Measurements from ENCODE around the gene PPIP5K2.

Gene PPIP5K2

DNA sequence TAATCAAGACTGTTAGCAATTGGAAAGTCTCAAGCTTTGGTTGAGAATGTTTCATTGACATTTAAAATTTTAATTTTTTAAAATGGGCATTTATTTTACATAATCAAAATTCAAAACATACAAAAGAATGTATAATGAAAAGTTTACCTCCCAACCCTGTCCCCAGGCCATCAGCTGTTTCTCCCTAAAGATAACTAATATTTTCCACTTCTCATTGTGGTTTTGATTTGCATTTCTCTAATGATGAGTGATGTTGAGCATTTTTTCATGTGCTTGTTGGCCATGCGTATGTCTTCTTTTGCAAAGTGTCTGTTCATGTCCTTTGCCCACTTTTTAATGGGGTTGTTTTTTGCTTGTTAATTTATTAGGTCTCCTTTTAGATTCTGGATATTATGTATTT, 127.0 kb downstream of the PPIP5K2 start:
- DNase-seq (ENCODE audit: low read depth): no peak

- no peak for DNase-seq (ENCODE audit: low read depth)
These were observed 129.0 kb downstream of the PPIP5K2 start for GRCh38 chr5:103249068-103249467.

DNA sequence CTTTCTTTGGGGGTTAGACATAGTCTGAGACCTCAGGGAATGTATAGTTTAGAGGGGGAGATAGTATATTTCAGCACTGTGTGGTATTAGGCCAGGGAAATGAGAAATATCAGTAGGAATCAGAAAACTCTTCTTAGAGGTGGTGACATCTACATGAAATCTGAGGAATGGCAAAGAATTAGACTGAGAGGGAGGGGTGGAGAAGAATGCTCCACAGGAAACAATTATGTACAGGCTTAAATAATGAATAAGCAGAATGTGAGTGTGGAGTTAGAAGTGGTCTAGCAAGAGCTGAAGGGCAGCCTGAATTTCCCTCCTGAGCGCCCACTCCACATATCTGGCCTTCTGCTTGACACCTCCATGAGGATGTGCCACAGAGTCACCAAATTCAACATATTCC, 134.8 kb downstream of the PPIP5K2 start:
- no peak for DNase-seq (ENCODE audit: low read depth)

- no peak for DNase-seq (ENCODE audit: low read depth)
These were observed 135.6 kb downstream of the PPIP5K2 start for GRCh38 chr5:103255691-103256090.

DNA sequence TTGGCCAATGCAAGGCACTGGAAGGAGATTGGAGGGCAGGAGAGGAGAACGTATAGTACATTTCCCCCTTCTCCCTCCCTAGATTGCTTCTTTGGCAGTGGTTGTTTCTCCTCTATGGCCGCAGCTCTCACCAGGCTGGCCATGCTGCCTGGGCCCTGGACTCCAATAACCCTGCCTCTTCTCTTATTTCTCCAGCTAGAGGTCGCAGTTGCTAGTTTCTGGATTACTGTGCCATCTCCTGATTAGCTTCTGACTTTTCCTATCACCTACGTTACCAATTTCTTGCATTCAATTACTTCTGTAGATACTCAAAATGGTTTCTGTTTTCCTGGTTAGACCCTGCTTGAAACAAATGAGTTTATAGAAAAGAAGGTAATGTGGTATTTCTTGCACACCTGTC, 136.1 kb downstream of the PPIP5K2 start:
- no peak for DNase-seq (ENCODE audit: low read depth)

DNA sequence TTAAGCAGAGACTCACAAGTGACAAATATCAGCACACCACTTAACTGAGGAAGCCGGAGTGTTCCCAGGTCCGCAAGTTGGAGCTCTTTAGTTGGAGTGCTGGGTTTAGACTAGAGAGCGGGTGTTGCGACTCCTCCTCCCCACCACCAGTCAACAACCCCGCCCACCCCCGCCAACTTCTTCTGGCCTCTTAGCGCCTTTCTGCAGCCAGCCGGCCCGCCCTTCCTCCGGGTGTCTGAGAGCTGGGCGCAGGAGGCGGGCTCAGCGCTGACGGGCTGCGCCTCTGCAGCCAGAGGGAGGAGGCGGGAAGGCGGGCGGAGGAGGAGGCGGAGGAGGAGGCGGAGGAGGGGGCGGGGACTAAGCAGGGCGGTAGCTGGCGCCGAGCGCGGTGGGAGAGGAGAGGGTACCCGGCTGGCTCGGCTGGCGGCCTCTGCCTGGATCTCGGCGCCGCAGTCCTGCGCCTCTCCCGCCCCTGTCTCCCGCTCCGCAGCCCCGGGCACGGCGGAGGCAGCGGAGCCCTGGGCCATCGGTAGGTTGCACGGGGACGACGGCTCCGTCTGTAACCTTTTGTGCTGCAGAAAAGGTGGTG, 138.4 kb downstream of the PPIP5K2 start, which contains the start of gene MACIR:
Gene MACIR, plus strand, starts transcription at position 396 of the 589 bp plus-strand sequence. CDS start 17,157 bp downstream, outside the sequence.
- DNase-seq (ENCODE audit: low read depth): peak; percentile 97

GRCh38 chr5:103258957-103259704, 139.0 kb downstream of the PPIP5K2 start:
- DNase-seq (ENCODE audit: low read depth): peak; percentile 23

- DNase-seq (ENCODE audit: low read depth): peak; percentile 29
These were observed 139.7 kb downstream of the PPIP5K2 start for GRCh38 chr5:103259705-103260355.

DNA sequence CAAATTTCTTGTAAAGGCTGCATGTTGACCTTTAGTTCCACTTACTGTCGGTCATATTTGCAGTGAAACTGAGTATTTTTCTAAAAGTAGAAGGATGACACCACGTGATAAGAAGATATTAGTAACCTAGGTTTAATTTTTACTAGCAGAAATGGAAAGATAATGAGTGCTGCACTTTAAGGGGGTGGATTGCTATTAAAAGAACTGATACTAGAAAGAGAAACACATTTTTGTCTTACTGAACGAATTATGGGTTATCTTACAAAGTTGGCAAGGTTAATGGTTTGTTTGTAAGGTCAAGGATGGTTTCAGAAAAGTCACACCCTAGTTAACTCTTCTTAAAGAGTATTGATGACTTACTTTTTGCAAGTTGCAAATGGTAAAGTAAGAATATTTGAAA, 140.8 kb downstream of the PPIP5K2 start:
- DNase-seq (ENCODE audit: low read depth): no peak

Measured in amniotic epithelial cell (primary cell).